OCI-LY7 (cell line): Measurements from ENCODE around the gene UBL3.

Source experiments
- CTCF ChIP-seq: fragments of 200-600 bp; sonication (generic); conservative IDR thresholded peaks from 2 replicates; pipeline ENCODE4 v1.5.1; 2014; ENCODE audit warnings: mild to moderate bottlenecking, antibody characterized with exemption, low read length, moderate library complexity, mixed read lengths
- EZH2phosphoT487 ChIP-seq: fragments of 200-600 bp; sonication (generic); IDR thresholded peaks from 2 replicates; pipeline ENCODE4 v1.6.1; 2018; ENCODE audit warnings: low read depth, borderline replicate concordance, mild to moderate bottlenecking, mixed run types, antibody characterized with exemption, low read length, moderate library complexity, mixed read lengths

- TF ChIP-seq CTCF (no peak), EZH2phosphoT487 (no peak)
Observed at GRCh38 chr13:29737061-29737460, 113.4 kb downstream of the UBL3 start.
